ENCODE data around the gene UMPS. TPM values are rescaled to one million over a fixed set of nuclear protein-coding genes. Genes with fewer than 3 reads are reported as not detected.

The UMPS gene
- total RNA-seq, 4 donors from 2014 or later, result 11.6 to 33.5 (median 29.2) TPM

GRCh38 chr3:124760601-124761000 lies 30.3 kb downstream of the UMPS start:
- intact Hi-C loops (cut with DNase I), result loop anchor here (5.0 kb wide), 1 partner anchor 142 kb away; no protein-coding TSS in a partner anchor
- DNase-seq, result no peak
- no peak overlapping the region for H3K4me3 ChIP-seq
- no peak overlapping the region for H3K27ac ChIP-seq
- 38% methylated on average over 2 of the region's 2 CpGs for WGBS, 2 donors
- no peaks in the 10 kb centered on the region for H3K9me3 ChIP-seq
- peaks cover 5 to 35% (median 21%) of the 10 kb centered on the region in 3 donors for H3K36me3 ChIP-seq
- H3K27me3 ChIP-seq, result no peaks in the 10 kb centered on the region
- peaks cover 4 to 19% (median 5%) of the 10 kb centered on the region in 3 donors for H3K4me1 ChIP-seq
- no peak for TF ChIP-seq POLR2A (IDR thresholded peaks at IDR 0.05)
- no peak for TF ChIP-seq CTCF (IDR thresholded peaks at IDR 0.05)

DNA sequence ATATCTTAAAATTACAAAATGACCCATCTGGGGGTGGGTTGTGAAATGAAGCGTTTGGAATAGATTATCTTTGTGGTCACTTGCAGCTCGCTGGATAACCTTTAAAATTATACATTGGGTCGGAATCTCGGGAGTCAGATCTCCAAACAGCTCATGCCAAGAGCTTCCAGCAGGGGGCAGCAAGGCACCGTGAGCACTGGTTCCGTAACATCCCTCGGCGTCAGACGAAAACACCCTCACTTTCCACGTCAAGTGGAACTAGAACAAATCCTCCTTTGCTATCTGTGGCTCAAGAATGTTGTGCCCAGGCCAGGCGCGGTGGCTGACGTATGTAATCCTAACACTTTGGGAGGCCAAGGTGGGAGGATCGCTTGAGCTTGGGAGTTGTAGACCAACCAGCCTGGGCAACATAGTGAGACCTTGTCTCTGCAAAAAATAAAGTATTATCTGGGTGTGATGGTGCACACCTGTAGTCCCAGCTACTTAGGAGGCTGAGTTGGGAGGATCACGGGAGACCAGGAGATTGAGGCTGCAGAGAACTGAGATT lies 31.1 kb downstream of the UMPS start:
- peak overlapping the region in 1 of 4 donors; percentile 27 for H3K4me3 ChIP-seq
- 4 to 9% methylated on average over 12 to 14 of the region's 15 CpGs for WGBS, 2 donors
- TF ChIP-seq CTCF (IDR thresholded peaks at IDR 0.05), result peak; percentile 77 to 97 (median 95)
- TF ChIP-seq POLR2A (IDR thresholded peaks at IDR 0.05), result no peak
- H3K4me1 ChIP-seq, result peaks cover 4 to 19% (median 5%) of the 10 kb centered on the region in 3 donors
- H3K36me3 ChIP-seq, result peaks cover 5 to 42% (median 24%) of the 10 kb centered on the region in 3 donors
- no peaks in the 10 kb centered on the region for H3K9me3 ChIP-seq
- H3K27me3 ChIP-seq, result no peaks in the 10 kb centered on the region
- no peak for DNase-seq
- H3K27ac ChIP-seq, result peak overlapping the region; percentile 3 to 70 (median 67)
- intact Hi-C loops (cut with DNase I), result loop anchor here (5.0 kb wide), 1 partner anchor 141 kb away; no protein-coding TSS in a partner anchor

- Histone ChIP-seq H3K4me1 (peaks cover 4 to 19% (median 5%) of the 10 kb centered on the region in 3 donors), H3K36me3 (peaks cover 5 to 50% (median 28%) of the 10 kb centered on the region in 3 donors), H3K27me3 (no peaks in the 10 kb centered on the region), H3K4me3 (no peak overlapping the region), H3K9me3 (no peaks in the 10 kb centered on the region), H3K27ac (peak overlapping the region; percentile 3 to 70 (median 36))
- 61 to 65% methylated on average over 6 of the region's 6 CpGs for WGBS, 2 donors
- DNase-seq, result no peak
- intact Hi-C loops (cut with DNase I), result loop anchor here (5.0 kb wide), 1 partner anchor 140 kb away; no protein-coding TSS in a partner anchor
- TF ChIP-seq POLR2A (IDR thresholded peaks at IDR 0.05) (no peak), CTCF (IDR thresholded peaks at IDR 0.05) (no peak)
Measured at GRCh38 chr3:124761935-124762660, 31.8 kb downstream of the UMPS start.

GRCh38 chr3:124762661-124763011 lies 32.4 kb downstream of the UMPS start:
- H3K9me3 ChIP-seq, result no peaks in the 10 kb centered on the region
- H3K27ac ChIP-seq, result peak overlapping the region in 3 of 4 donors; percentile 7 to 70 (median 64)
- H3K36me3 ChIP-seq, result peaks cover 5 to 55% (median 28%) of the 10 kb centered on the region in 3 donors
- no peaks in the 10 kb centered on the region for H3K27me3 ChIP-seq
- 85 to 86% methylated on average over 3 to 4 of the region's 4 CpGs for WGBS, 2 donors
- H3K4me1 ChIP-seq, result peaks cover 4 to 19% (median 5%) of the 10 kb centered on the region in 3 donors
- H3K4me3 ChIP-seq, result no peak overlapping the region
- no peak for TF ChIP-seq POLR2A (IDR thresholded peaks at IDR 0.05)
- TF ChIP-seq CTCF (IDR thresholded peaks at IDR 0.05), result no peak
- DNase-seq, result no peak
- intact Hi-C loops (cut with DNase I), result loop anchor here (5.0 kb wide), 1 partner anchor 140 kb away; no protein-coding TSS in a partner anchor

DNA sequence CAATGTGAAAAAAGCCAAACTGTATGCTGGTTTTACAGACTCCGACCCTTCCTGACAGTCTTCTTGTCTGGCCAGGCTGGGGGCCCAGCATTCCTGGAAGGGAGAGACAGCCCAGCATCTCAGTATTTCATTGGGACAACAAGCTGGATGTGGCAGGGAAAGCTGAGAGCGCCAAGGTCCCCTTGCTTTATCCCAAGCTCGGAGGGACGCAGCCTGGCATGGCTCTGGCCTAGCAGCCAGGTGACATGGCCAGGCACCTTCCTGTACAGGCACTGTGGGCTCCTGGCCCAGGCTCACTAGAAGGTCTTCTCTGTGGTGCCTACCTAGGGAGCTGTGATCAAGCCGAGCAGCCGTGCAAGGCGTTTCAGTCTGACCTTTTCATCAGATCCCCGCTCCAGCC lies 33.0 kb downstream of the UMPS start:
- peaks cover 5 to 61% (median 28%) of the 10 kb centered on the region in 3 donors for H3K36me3 ChIP-seq
- intact Hi-C loops (cut with DNase I), result loop anchor here (5.0 kb wide), 1 partner anchor 139 kb away; no protein-coding TSS in a partner anchor
- H3K27me3 ChIP-seq, result no peaks in the 10 kb centered on the region
- WGBS, 2 donors, result 90 to 93% methylated on average over 4 to 7 of the region's 8 CpGs
- no peak overlapping the region for H3K27ac ChIP-seq
- DNase-seq, result no peak
- peaks cover 4 to 19% (median 5%) of the 10 kb centered on the region in 3 donors for H3K4me1 ChIP-seq
- H3K4me3 ChIP-seq, result no peak overlapping the region
- H3K9me3 ChIP-seq, result no peaks in the 10 kb centered on the region
- TF ChIP-seq POLR2A (IDR thresholded peaks at IDR 0.05) (no peak), CTCF (IDR thresholded peaks at IDR 0.05) (no peak)

Measured in esophagus squamous epithelium (tissue), 5 donors.